HG02973 (cell line): ENCODE results near the gene GPSM1.

Source experiments
- ATAC-seq: cut with Tn5 transposase; IDR thresholded peaks from one replicate; pipeline ENCODE4 v1.9.1; 2021; ENCODE audit warnings: moderate library complexity; ENCODE audit not compliant: unreplicated experiment

Gene GPSM1

GRCh38 chr9:136290508-136291000, 36.8 kb upstream of the GPSM1 start:
- ATAC-seq: no peak

- ATAC-seq: no peak
These were observed 35.9 kb upstream of the GPSM1 start for GRCh38 chr9:136291306-136292025.

GRCh38 chr9:136292026-136292538, 35.3 kb upstream of the GPSM1 start:
- ATAC-seq: no peak

- no peak for ATAC-seq
These were observed 34.5 kb upstream of the GPSM1 start for GRCh38 chr9:136292591-136293448.

GRCh38 chr9:136293476-136294077, 33.8 kb upstream of the GPSM1 start:
- ATAC-seq: no peak

- ATAC-seq: no peak
These were observed 32.9 kb upstream of the GPSM1 start for GRCh38 chr9:136294437-136294836.

- ATAC-seq: no peak
These were observed 32.3 kb upstream of the GPSM1 start for GRCh38 chr9:136295055-136295454.

GRCh38 chr9:136295542-136296433, 31.6 kb upstream of the GPSM1 start:
- no peak for ATAC-seq

- no peak for ATAC-seq
These were observed 30.8 kb upstream of the GPSM1 start for GRCh38 chr9:136296434-136297015.

- no peak for ATAC-seq
These were observed 30.2 kb upstream of the GPSM1 start for GRCh38 chr9:136297016-136297691.

- no peak for ATAC-seq
These were observed 29.3 kb upstream of the GPSM1 start for GRCh38 chr9:136297766-136298735.

- ATAC-seq: no peak
These were observed 28.2 kb upstream of the GPSM1 start for GRCh38 chr9:136299116-136299515.

GRCh38 chr9:136299541-136299940, 27.8 kb upstream of the GPSM1 start:
- no peak for ATAC-seq

- ATAC-seq: no peak
These were observed 27.3 kb upstream of the GPSM1 start for GRCh38 chr9:136300016-136300545.

- ATAC-seq: no peak
These were observed 26.5 kb upstream of the GPSM1 start for GRCh38 chr9:136300866-136301265.

- ATAC-seq: no peak
These were observed 24.8 kb upstream of the GPSM1 start for GRCh38 chr9:136302527-136302926.

GRCh38 chr9:136303066-136303824, 24.1 kb upstream of the GPSM1 start:
- no peak for ATAC-seq
